HG03039 (cell line): ENCODE results near the gene NFS1.

Experiments used
- ATAC-seq: cut with Tn5 transposase; IDR thresholded peaks from one replicate; pipeline ENCODE4 v1.9.1; 2021; ENCODE audit warnings: mild to moderate bottlenecking, moderate library complexity; ENCODE audit not compliant: unreplicated experiment

Gene NFS1

GRCh38 chr20:35644806-35645205, 54.3 kb downstream of the NFS1 start:
- no peak for ATAC-seq

GRCh38 chr20:35643045-35643444, 56.1 kb downstream of the NFS1 start:
- ATAC-seq = no peak

GRCh38 chr20:35641743-35642142, 57.4 kb downstream of the NFS1 start:
- ATAC-seq = no peak

GRCh38 chr20:35640724-35641123, 58.4 kb downstream of the NFS1 start:
- no peak for ATAC-seq

- ATAC-seq = no peak
These were observed 60.4 kb downstream of the NFS1 start for GRCh38 chr20:35638751-35639150.

GRCh38 chr20:35637276-35637675, 61.9 kb downstream of the NFS1 start:
- ATAC-seq = no peak

GRCh38 chr20:35636095-35636494, 63.1 kb downstream of the NFS1 start:
- ATAC-seq = no peak

- no peak for ATAC-seq
These were observed 63.5 kb downstream of the NFS1 start for GRCh38 chr20:35635652-35636051.

- ATAC-seq = no peak
These were observed 66.5 kb downstream of the NFS1 start for GRCh38 chr20:35632539-35633115.

GRCh38 chr20:35630636-35631035, 68.5 kb downstream of the NFS1 start:
- ATAC-seq = no peak

GRCh38 chr20:35629427-35630145, 69.6 kb downstream of the NFS1 start:
- ATAC-seq = no peak

GRCh38 chr20:35627121-35627520, 72.0 kb downstream of the NFS1 start:
- ATAC-seq = no peak

- no peak for ATAC-seq
These were observed 72.7 kb downstream of the NFS1 start for GRCh38 chr20:35626386-35627001.

GRCh38 chr20:35625584-35626385, 73.4 kb downstream of the NFS1 start:
- no peak for ATAC-seq

- ATAC-seq = no peak
These were observed 77.6 kb downstream of the NFS1 start for GRCh38 chr20:35621560-35621946.

GRCh38 chr20:35620818-35621559, 78.2 kb downstream of the NFS1 start:
- no peak for ATAC-seq

- ATAC-seq = peak; percentile 29
These were observed 79.7 kb downstream of the NFS1 start for GRCh38 chr20:35619196-35620095.

- ATAC-seq = no peak
These were observed 80.7 kb downstream of the NFS1 start for GRCh38 chr20:35618263-35619131.
